Liver (tissue), 9 donors: ENCODE measurements around the gene BRME1. TPM values are rescaled to one million over a fixed set of nuclear protein-coding genes. Genes with fewer than 3 reads are reported as not detected.

Experiments
- DNase-seq: peaks from one replicate; pipeline ENCODE4 v3.0.0-alpha.2; 2017; ENCODE audit warnings: low spot score
- H3K27ac ChIP-seq, 2 donors: one replicate each; pipeline ENCODE4 v1.7.0; 2013; ENCODE audit warnings: inconsistent platforms in 2 of 2, low read length in 2 of 2, control low read depth in 1 of 2, low read depth in 1 of 2, mild to moderate bottlenecking in 1 of 2
- H3K27me3 ChIP-seq, 4 donors: one replicate each; pipeline versions ENCODE4 v1.6.1 to v1.7.0; 2013; ENCODE audit warnings: low read length in 3 of 4, inconsistent platforms in 1 of 4, mild to moderate bottlenecking in 1 of 4, moderate library complexity in 1 of 4; ENCODE audit not compliant: control insufficient read depth in 4 of 4, insufficient read depth in 4 of 4
- H3K36me3 ChIP-seq, 4 donors: one replicate each; pipeline versions ENCODE4 v1.6.1 to v1.7.0; 2013; ENCODE audit warnings: low read length in 3 of 4, mild to moderate bottlenecking in 3 of 4, low read depth in 1 of 4, moderate library complexity in 1 of 4; ENCODE audit not compliant: control insufficient read depth in 4 of 4, insufficient read depth in 3 of 4
- H3K4me1 ChIP-seq, 4 donors: one replicate each; pipeline versions ENCODE4 v1.6.1 to v1.7.0; 2013; ENCODE audit warnings: low read length in 3 of 4, mild to moderate bottlenecking in 3 of 4, moderate library complexity in 1 of 4; ENCODE audit not compliant: control insufficient read depth in 4 of 4, insufficient read depth in 4 of 4
- H3K4me3 ChIP-seq, 3 donors: one replicate each; pipeline versions ENCODE4 v1.6.1 to v1.7.0; 2013; ENCODE audit warnings: low read length in 3 of 3, control low read depth in 1 of 3, low read depth in 1 of 3, mild to moderate bottlenecking in 1 of 3
- H3K9ac ChIP-seq, 2 donors: one replicate each; pipeline ENCODE4 v1.7.0; 2013; ENCODE audit warnings: low read length in 2 of 2, mild to moderate bottlenecking in 2 of 2, moderate library complexity in 2 of 2, control low read depth in 1 of 2, low read depth in 1 of 2
- H3K9me3 ChIP-seq, 4 donors: one replicate each; pipeline versions ENCODE4 v1.6.1 to v1.7.0; 2013; ENCODE audit warnings: low read length in 3 of 4; ENCODE audit not compliant: control insufficient read depth in 4 of 4
- EGR1 ChIP-seq, 2 donors: IDR thresholded peaks; 2 replicates each; pipeline ENCODE4 v1.6.1; 2016 to 2018; ENCODE audit warnings: antibody characterized with exemption in 2 of 2, low read depth in 2 of 2
- FOXA1 ChIP-seq: IDR thresholded peaks from 2 replicates; pipeline ENCODE4 v1.6.1; 2016; ENCODE audit warnings: antibody characterized with exemption
- FOXA2 ChIP-seq: IDR thresholded peaks from 2 replicates; pipeline ENCODE4 v1.6.1; 2016; ENCODE audit warnings: antibody characterized with exemption
- GABPA ChIP-seq, 2 donors: IDR thresholded peaks in 1 of 2; conservative IDR thresholded peaks in 1 of 2; 2 replicates each; pipeline ENCODE4 v1.6.1; 2016; ENCODE audit warnings: antibody characterized with exemption in 2 of 2, mild to moderate bottlenecking in 1 of 2, moderate library complexity in 1 of 2
- HNF4A ChIP-seq, 2 donors: conservative IDR thresholded peaks; 2 replicates each; pipeline ENCODE4 v1.6.1; 2016; ENCODE audit warnings: antibody characterized with exemption in 2 of 2, mild to moderate bottlenecking in 2 of 2
- HNF4G ChIP-seq: IDR thresholded peaks from 2 replicates; pipeline ENCODE4 v1.6.1; 2016; ENCODE audit warnings: antibody characterized with exemption
- JUND ChIP-seq, 2 donors: IDR thresholded peaks; 2 replicates each; pipeline ENCODE4 v1.6.1; 2016; ENCODE audit warnings: antibody characterized with exemption in 2 of 2
- NR2F2 ChIP-seq: IDR thresholded peaks from 2 replicates; pipeline ENCODE4 v1.6.1; 2016; ENCODE audit warnings: antibody characterized with exemption
- RAD21 ChIP-seq, 2 donors: IDR thresholded peaks; 2 replicates each; pipeline ENCODE4 v1.6.1; 2016; ENCODE audit warnings: antibody characterized with exemption in 2 of 2, mild to moderate bottlenecking in 2 of 2
- RXRA ChIP-seq, 2 donors: IDR thresholded peaks; 2 replicates each; pipeline ENCODE4 v1.6.1; 2017 to 2018; ENCODE audit warnings: antibody characterized with exemption in 2 of 2, mild to moderate bottlenecking in 1 of 2
- SP1 ChIP-seq: IDR thresholded peaks from 2 replicates; pipeline ENCODE4 v1.6.1; 2018; ENCODE audit warnings: antibody characterized with exemption, mild to moderate bottlenecking
- TAF1 ChIP-seq: conservative IDR thresholded peaks from 2 replicates; pipeline ENCODE4 v1.6.1; 2016; ENCODE audit warnings: antibody characterized with exemption, mild to moderate bottlenecking
- YY1 ChIP-seq: IDR thresholded peaks from 2 replicates; pipeline ENCODE4 v1.6.1; 2016; ENCODE audit warnings: antibody characterized with exemption, mild to moderate bottlenecking
- WGBS: extraction: QIAGEN DNeasy Blood & Tissue Kit; methylation state at CpG from one replicate; pipeline ENCODE4 v1.1.7; 2013; 5-methylcytosine and 5-hydroxymethylcytosine counted together
- polyA plus RNA-seq, 2 donors: library from polyadenylated mRNA; stranded (reverse) in 1 of 2; unstranded in 1 of 2; fragments of 200-250 nt in 1 of 2; fragments of >200 nt in 1 of 2; fragmentation: Nextera tagmentation in 1 of 2; extraction: Ambion mirVana in 1 of 2; gene quantifications; one replicate each; pipeline versions ENCODE4 v1.2.1 to v1.2.3, GENCODE V29; 2013 to 2015
- total RNA-seq, 2 donors: library from RNA; depleted of rRNA; stranded (reverse); fragments of >200 nt; gene quantifications; one replicate each; pipeline ENCODE4 v1.2.3, GENCODE V29; 2014
- TF ChIP-seq, protein P1 (sequence below): IDR thresholded peaks from 2 replicates; pipeline ENCODE4 v1.6.1; 2016; ENCODE audit warnings: antibody characterized with exemption
- TF ChIP-seq, protein P2 (sequence below): IDR thresholded peaks from 2 replicates; pipeline ENCODE4 v1.6.1; 2016; ENCODE audit warnings: antibody characterized with exemption, mild to moderate bottlenecking
- TF ChIP-seq, protein P3 (sequence below): IDR thresholded peaks from 2 replicates; pipeline ENCODE4 v1.6.1; 2016; ENCODE audit warnings: antibody characterized with exemption
- TF ChIP-seq, protein P4 (sequence below): fragments of 150-350 bp; IDR thresholded peaks from 2 replicates; pipeline ENCODE4 v1.5.1; 2017; ENCODE audit warnings: improper control_type of control experiment, low read depth, low read length; ENCODE audit not compliant: missing input control
- donor health status: healthy.
- donor health status: healthy.
- donor health status: healthy.
- donor health status: healthy.
- donor health status: healthy.

BRME1 gene
- total and polyA plus RNA-seq, 4 donors: 0.42 to 5.3 (median 0.48) TPM

DNA sequence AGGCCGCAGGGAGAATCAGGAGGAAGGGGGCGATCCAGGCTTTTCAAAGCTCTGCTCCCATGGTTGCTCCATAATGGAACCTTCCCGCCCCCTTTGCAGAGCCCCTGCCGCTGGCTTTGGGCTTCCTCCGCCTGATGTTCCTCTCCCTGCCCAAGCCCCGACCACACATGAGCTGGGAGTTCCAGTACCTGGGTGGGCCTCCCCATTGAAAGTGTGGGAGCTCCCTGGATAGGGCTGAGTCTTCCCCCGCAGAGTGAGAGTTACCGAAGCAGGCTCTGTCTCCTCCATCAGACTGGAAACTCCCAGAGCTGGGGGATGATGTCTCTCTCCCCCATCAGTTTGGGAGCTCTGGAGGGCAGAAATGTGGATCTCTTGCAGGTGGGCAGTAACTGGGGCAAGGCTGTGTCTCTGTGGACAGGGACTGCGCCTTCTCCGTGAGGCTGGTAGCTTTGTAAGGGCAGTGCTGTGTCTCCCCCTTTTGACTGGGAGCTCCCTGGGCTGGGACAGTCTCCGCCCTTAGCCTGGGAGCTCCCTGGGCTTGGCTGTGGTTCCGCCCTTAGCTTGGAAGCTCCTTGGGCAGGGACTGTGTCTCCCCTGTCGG, 47.1 kb upstream of the BRME1 start:
- H3K4me1 ChIP-seq: peaks cover 2 to 17% (median 14%) of the 10 kb centered on the region in 4 donors
- H3K27ac ChIP-seq: no peak overlapping the region
- H3K27me3 ChIP-seq: no peaks in the 10 kb centered on the region
- TF ChIP-seq, protein P1, sequence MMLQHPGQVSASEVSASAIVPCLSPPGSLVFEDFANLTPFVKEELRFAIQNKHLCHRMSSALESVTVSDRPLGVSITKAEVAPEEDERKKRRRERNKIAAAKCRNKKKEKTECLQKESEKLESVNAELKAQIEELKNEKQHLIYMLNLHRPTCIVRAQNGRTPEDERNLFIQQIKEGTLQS: no peak
- TF ChIP-seq FOXA2: no peak
- TF ChIP-seq NR2F2: no peak
- TF ChIP-seq, protein P2, sequence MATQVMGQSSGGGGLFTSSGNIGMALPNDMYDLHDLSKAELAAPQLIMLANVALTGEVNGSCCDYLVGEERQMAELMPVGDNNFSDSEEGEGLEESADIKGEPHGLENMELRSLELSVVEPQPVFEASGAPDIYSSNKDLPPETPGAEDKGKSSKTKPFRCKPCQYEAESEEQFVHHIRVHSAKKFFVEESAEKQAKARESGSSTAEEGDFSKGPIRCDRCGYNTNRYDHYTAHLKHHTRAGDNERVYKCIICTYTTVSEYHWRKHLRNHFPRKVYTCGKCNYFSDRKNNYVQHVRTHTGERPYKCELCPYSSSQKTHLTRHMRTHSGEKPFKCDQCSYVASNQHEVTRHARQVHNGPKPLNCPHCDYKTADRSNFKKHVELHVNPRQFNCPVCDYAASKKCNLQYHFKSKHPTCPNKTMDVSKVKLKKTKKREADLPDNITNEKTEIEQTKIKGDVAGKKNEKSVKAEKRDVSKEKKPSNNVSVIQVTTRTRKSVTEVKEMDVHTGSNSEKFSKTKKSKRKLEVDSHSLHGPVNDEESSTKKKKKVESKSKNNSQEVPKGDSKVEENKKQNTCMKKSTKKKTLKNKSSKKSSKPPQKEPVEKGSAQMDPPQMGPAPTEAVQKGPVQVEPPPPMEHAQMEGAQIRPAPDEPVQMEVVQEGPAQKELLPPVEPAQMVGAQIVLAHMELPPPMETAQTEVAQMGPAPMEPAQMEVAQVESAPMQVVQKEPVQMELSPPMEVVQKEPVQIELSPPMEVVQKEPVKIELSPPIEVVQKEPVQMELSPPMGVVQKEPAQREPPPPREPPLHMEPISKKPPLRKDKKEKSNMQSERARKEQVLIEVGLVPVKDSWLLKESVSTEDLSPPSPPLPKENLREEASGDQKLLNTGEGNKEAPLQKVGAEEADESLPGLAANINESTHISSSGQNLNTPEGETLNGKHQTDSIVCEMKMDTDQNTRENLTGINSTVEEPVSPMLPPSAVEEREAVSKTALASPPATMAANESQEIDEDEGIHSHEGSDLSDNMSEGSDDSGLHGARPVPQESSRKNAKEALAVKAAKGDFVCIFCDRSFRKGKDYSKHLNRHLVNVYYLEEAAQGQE: no peak
- TF ChIP-seq HNF4A (conservative IDR thresholded peaks at IDR 0.05): no peak
- TF ChIP-seq GABPA (IDR thresholded peaks at IDR 0.05 in 1 of 2, conservative IDR thresholded peaks at IDR 0.05 in 1 of 2): no peak
- no peak for TF ChIP-seq FOXA1
- TF ChIP-seq, protein P3, sequence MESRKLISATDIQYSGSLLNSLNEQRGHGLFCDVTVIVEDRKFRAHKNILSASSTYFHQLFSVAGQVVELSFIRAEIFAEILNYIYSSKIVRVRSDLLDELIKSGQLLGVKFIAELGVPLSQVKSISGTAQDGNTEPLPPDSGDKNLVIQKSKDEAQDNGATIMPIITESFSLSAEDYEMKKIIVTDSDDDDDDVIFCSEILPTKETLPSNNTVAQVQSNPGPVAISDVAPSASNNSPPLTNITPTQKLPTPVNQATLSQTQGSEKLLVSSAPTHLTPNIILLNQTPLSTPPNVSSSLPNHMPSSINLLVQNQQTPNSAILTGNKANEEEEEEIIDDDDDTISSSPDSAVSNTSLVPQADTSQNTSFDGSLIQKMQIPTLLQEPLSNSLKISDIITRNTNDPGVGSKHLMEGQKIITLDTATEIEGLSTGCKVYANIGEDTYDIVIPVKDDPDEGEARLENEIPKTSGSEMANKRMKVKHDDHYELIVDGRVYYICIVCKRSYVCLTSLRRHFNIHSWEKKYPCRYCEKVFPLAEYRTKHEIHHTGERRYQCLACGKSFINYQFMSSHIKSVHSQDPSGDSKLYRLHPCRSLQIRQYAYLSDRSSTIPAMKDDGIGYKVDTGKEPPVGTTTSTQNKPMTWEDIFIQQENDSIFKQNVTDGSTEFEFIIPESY: no peak
- TF ChIP-seq HNF4G: no peak
- TF ChIP-seq YY1: no peak
- no peak for TF ChIP-seq TAF1
- no peak for TF ChIP-seq SP1
- TF ChIP-seq RAD21 (IDR thresholded peaks at IDR 0.05): no peak
- no peak for TF ChIP-seq JUND (IDR thresholded peaks at IDR 0.05)
- TF ChIP-seq RXRA (IDR thresholded peaks at IDR 0.05): no peak
- no peaks in the 10 kb centered on the region for H3K9me3 ChIP-seq
- H3K36me3 ChIP-seq: peaks cover 10 to 25% (median 13%) of the 10 kb centered on the region in 4 donors
- H3K9ac ChIP-seq: peak overlapping the region; percentile 13 to 53
- 17% methylated on average over 13 of the region's 13 CpGs for WGBS
- peak; percentile 62 for DNase-seq
- peak overlapping the region; percentile 54 to 80 (median 80) for H3K4me3 ChIP-seq

DNA sequence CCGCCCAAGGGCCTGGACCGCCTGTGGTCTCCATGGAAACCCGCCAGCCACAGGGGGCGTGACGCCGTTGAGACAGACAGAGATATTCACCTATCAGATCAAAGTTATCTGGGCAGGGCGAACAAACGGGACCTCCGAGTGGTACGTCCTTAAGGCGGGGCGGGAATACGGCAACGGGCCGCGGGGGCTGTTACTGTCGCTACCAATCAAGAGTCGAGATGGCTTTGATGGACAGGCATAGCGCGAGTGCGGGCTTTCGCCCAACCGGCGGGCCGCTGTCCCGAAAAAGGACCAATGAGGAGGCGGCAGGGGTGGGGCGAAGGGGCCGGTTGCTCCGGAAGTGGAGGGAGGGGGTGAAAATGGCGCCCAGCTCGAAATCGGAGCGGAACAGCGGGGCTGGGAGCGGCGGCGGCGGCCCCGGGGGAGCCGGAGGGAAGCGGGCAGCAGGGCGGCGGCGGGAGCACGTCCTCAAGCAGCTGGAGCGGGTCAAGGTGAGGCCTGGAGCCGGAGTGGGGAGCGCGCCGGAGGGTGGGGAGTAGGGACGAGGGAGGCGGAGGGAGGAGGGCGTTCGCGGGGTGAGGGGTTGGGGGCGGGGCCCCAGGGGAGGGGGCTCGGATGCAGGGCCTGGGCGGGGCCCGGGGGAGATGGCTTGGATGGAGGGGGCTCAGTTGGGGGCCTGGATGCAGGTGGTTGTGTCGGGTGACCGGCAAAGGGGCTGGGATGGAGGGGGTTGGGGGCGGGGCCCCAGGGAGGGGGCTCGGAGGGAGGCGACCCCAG, 46.4 kb upstream of the BRME1 start, which contains the start of gene DCAF15:
Gene DCAF15, plus strand, starts transcription at position 356 of the 777 bp plus-strand sequence. Its CDS starts 4 bp downstream, at position 360.
- H3K9me3 ChIP-seq: no peaks in the 10 kb centered on the region
- 1% methylated on average over 65 of the region's 65 CpGs for WGBS
- no peaks in the 10 kb centered on the region for H3K27me3 ChIP-seq
- DNase-seq: peak; percentile 97
- peak within 1 kb of the TSS; percentile 13 to 53 for H3K9ac ChIP-seq
- H3K36me3 ChIP-seq: peaks cover 8 to 22% (median 12%) of the 10 kb centered on the region in 4 donors
- peak within 1 kb of the TSS; percentile 23 to 39 for H3K27ac ChIP-seq
- peaks cover 2 to 17% (median 14%) of the 10 kb centered on the region in 4 donors for H3K4me1 ChIP-seq
- peak within 1 kb of the TSS; percentile 54 to 80 (median 80) for H3K4me3 ChIP-seq
- TF ChIP-seq HNF4A (conservative IDR thresholded peaks at IDR 0.05) (no peak), HNF4G (no peak), EGR1 (IDR thresholded peaks at IDR 0.05; ENCODE audit: low read depth in 2 of 2) (peak in 1 of 2 donors; percentile 20), GABPA (IDR thresholded peaks at IDR 0.05 in 1 of 2, conservative IDR thresholded peaks at IDR 0.05 in 1 of 2) (peak; percentile 26 to 84), JUND (IDR thresholded peaks at IDR 0.05) (no peak), TAF1 (peak; percentile 32), RAD21 (IDR thresholded peaks at IDR 0.05) (peak; percentile 29 to 38), FOXA2 (no peak), RXRA (IDR thresholded peaks at IDR 0.05) (no peak), YY1 (peak; percentile 96), SP1 (peak; percentile 97), NR2F2 (no peak)
- TF ChIP-seq, protein P2: no peak
- TF ChIP-seq, protein P4, sequence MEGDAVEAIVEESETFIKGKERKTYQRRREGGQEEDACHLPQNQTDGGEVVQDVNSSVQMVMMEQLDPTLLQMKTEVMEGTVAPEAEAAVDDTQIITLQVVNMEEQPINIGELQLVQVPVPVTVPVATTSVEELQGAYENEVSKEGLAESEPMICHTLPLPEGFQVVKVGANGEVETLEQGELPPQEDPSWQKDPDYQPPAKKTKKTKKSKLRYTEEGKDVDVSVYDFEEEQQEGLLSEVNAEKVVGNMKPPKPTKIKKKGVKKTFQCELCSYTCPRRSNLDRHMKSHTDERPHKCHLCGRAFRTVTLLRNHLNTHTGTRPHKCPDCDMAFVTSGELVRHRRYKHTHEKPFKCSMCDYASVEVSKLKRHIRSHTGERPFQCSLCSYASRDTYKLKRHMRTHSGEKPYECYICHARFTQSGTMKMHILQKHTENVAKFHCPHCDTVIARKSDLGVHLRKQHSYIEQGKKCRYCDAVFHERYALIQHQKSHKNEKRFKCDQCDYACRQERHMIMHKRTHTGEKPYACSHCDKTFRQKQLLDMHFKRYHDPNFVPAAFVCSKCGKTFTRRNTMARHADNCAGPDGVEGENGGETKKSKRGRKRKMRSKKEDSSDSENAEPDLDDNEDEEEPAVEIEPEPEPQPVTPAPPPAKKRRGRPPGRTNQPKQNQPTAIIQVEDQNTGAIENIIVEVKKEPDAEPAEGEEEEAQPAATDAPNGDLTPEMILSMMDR: no peak
- TF ChIP-seq, protein P1: no peak
